Keratinocyte (primary cell): Measurements from ENCODE around the gene HPS6. TPM values are rescaled to one million over a fixed set of nuclear protein-coding genes. Genes with fewer than 3 reads are reported as not detected.

ENCODE experiments used
- DNase-seq: peaks from one replicate; pipeline ENCODE4 v3.0.0-alpha.2; 2011; ENCODE audit warnings: low read depth, missing footprints, low spot score
- FAIRE-seq: peaks from 2 replicates; lab custom pipeline; 2011; peaks lifted over from hg19 to GRCh38; lab: Jason Lieb, UNC
- H2AFZ ChIP-seq: 2 replicates; pipeline ENCODE4 v1.6.0; 2012; ENCODE audit warnings: low read length, control low read depth, inconsistent platforms; ENCODE audit not compliant: control insufficient read depth
- H3K27ac ChIP-seq: 2 replicates; pipeline ENCODE4 v1.5.1; 2011; ENCODE audit warnings: low read length; ENCODE audit not compliant: control insufficient read depth, insufficient read depth
- H3K27me3 ChIP-seq: 3 replicates; pipeline ENCODE4 v1.6.0; 2011; ENCODE audit warnings: low read length; ENCODE audit not compliant: control insufficient read depth, insufficient read depth; ENCODE audit errors: extremely low read depth
- H3K36me3 ChIP-seq, 2 experiments: 2 replicates in 1 of 2; 3 replicates in 1 of 2; pipeline ENCODE4 v1.5.1; 2011; ENCODE audit warnings: low read length in 2 of 2, mild to moderate bottlenecking in 1 of 2; ENCODE audit not compliant: control insufficient read depth in 2 of 2, insufficient read depth in 2 of 2; ENCODE audit errors: extremely low read depth in 1 of 2
- H3K4me1 ChIP-seq: 3 replicates; pipeline ENCODE4 v1.5.1; 2011; ENCODE audit warnings: low read length; ENCODE audit not compliant: control insufficient read depth, insufficient read depth; ENCODE audit errors: extremely low read depth
- H3K4me2 ChIP-seq: 3 replicates; pipeline ENCODE4 v1.6.0; 2011; ENCODE audit warnings: low read depth, low read length; ENCODE audit not compliant: control insufficient read depth, insufficient read depth; ENCODE audit errors: extremely low read depth
- H3K4me3 ChIP-seq, 3 experiments: fragments of 200-600 bp in 1 of 3; sonication (generic) in 1 of 3; 2 replicates in 2 of 3; 3 replicates in 1 of 3; pipeline ENCODE4 v1.5.1; 2011 to 2016; ENCODE audit warnings: low read length in 3 of 3, mild to moderate bottlenecking in 3 of 3, control low read depth in 2 of 3, inconsistent platforms in 1 of 3, low read depth in 1 of 3, mixed read lengths in 1 of 3, mixed run types in 1 of 3, moderate library complexity in 1 of 3; ENCODE audit not compliant: control insufficient read depth in 2 of 3, insufficient read depth in 2 of 3; ENCODE audit errors: extremely low read depth in 1 of 3
- H3K79me2 ChIP-seq: 2 replicates; pipeline ENCODE4 v1.6.0; 2012; ENCODE audit warnings: low read length; ENCODE audit not compliant: control insufficient read depth, insufficient read depth
- H3K9ac ChIP-seq: 3 replicates; pipeline ENCODE4 v1.6.0; 2011; ENCODE audit warnings: low read length; ENCODE audit not compliant: control insufficient read depth, insufficient read depth; ENCODE audit errors: extremely low read depth
- H3K9me1 ChIP-seq: 3 replicates; pipeline ENCODE4 v1.6.0; 2011; ENCODE audit warnings: low read length; ENCODE audit not compliant: control insufficient read depth, insufficient read depth; ENCODE audit errors: extremely low read depth
- H3K9me3 ChIP-seq: 2 replicates; pipeline ENCODE4 v1.5.1; 2012; ENCODE audit warnings: low read depth, low read length; ENCODE audit not compliant: control insufficient read depth
- H4K20me1 ChIP-seq: 3 replicates; pipeline ENCODE4 v1.6.0; 2011; ENCODE audit warnings: low read length; ENCODE audit not compliant: control insufficient read depth, insufficient read depth; ENCODE audit errors: extremely low read depth
- EZH2 ChIP-seq: IDR thresholded peaks from one replicate; pipeline ENCODE4 v1.6.1; 2012; ENCODE audit warnings: inconsistent platforms, mild to moderate bottlenecking, low read length, moderate library complexity
- dilution Hi-C: fragments of 300-500 bp; cut with MboI; formaldehyde crosslinking; loops from one replicate; pipeline ENCODE4 v1.7.0; 2020; ENCODE audit warnings: low sequenced_read_pairs; ENCODE audit not compliant: extremely low pct_ligation_motif_present
- polyA plus RNA-seq, 5 experiments: library from polyadenylated mRNA; depleted of rRNA in 3 of 5; stranded (reverse) in 3 of 5; stranded (forward) in 1 of 5; unstranded in 1 of 5; fragments of >200 nt; gene quantifications; 1 replicate in 1 of 5; 2 replicates in 3 of 5; 3 replicates in 1 of 5; pipeline versions ENCODE4 v1.2.1 to v1.2.3, GENCODE V29; 2011 to 2012; ENCODE audit warnings: missing spikeins in 2 of 5, low read depth in 1 of 5, low replicate concordance in 1 of 5
- TF ChIP-seq, protein P1 (sequence below), 3 experiments: IDR thresholded peaks in 1 of 3; conservative IDR thresholded peaks in 1 of 3; optimal IDR thresholded peaks in 1 of 3; 2 replicates in 2 of 3; 3 replicates in 1 of 3; pipeline versions ENCODE3 to v1.5.1; 2011; ENCODE audit warnings: low read length in 3 of 3, mild to moderate bottlenecking in 3 of 3, moderate library complexity in 2 of 3, control low read depth in 1 of 3, inconsistent platforms in 1 of 3; ENCODE audit not compliant: insufficient read depth in 2 of 3; ENCODE audit errors: extremely low read depth in 1 of 3

The HPS6 gene
- polyA plus RNA-seq, 1 donor (not counting 4 experiments of a cell fraction or from before 2014, with no cell fraction given), result 8.6 TPM

DNA sequence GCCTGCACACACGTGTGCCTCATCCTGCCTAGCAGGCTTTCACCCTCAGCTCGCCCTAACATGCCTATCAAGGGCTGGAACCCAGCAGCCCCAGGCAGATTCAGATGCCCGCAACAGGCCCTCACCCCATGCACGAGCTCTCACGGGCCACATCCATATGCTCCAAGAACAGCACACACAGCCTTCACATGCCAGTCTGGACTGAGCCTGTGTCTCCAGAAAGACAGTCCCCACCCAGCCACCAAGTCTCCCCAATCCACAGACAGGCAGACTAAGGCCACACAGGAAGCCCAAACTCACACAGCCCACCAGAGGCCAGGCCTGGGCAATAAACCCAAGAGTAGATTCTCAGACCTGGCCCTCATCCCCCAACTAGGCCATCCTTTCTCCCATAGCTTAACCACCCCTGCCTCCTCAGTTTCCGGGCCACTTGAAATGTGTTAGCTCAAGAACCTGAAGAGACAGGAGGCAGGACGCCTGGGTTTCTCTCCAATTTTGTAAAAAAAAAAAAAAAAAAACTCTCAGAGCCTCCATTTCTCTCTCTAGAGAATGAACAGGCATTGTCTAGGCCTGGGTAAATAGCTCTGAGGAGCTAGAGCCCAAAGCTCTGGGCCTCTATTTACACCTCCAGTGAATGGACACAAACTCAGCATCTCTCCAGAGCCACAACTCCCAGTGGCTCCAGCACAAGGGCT is 48.3 kb downstream of the HPS6 start:
- Histone ChIP-seq H3K9me3 (no peaks in the 10 kb centered on the region), H3K79me2 (peaks cover 83% of the 10 kb centered on the region), H3K36me3 (peaks cover 26 to 32% of the 10 kb centered on the region in 2 experiments), H3K9me1 (peaks cover 6% of the 10 kb centered on the region), H3K27me3 (no peaks in the 10 kb centered on the region), H3K4me2 (peak overlapping the region; percentile 98), H4K20me1 (peaks cover 3% of the 10 kb centered on the region), H2AFZ (no peak overlapping the region), H3K4me3 (peak overlapping the region; percentile 77 to 85 (median 82)), H3K9ac (peak overlapping the region; percentile 93), H3K27ac (peak overlapping the region; percentile 95), H3K4me1 (peaks cover 52% of the 10 kb centered on the region)
- FAIRE-seq, result peak; percentile 88
- DNase-seq, result peak; percentile 80
- TF ChIP-seq, protein P1, sequence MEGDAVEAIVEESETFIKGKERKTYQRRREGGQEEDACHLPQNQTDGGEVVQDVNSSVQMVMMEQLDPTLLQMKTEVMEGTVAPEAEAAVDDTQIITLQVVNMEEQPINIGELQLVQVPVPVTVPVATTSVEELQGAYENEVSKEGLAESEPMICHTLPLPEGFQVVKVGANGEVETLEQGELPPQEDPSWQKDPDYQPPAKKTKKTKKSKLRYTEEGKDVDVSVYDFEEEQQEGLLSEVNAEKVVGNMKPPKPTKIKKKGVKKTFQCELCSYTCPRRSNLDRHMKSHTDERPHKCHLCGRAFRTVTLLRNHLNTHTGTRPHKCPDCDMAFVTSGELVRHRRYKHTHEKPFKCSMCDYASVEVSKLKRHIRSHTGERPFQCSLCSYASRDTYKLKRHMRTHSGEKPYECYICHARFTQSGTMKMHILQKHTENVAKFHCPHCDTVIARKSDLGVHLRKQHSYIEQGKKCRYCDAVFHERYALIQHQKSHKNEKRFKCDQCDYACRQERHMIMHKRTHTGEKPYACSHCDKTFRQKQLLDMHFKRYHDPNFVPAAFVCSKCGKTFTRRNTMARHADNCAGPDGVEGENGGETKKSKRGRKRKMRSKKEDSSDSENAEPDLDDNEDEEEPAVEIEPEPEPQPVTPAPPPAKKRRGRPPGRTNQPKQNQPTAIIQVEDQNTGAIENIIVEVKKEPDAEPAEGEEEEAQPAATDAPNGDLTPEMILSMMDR (optimal IDR thresholded peaks at IDR 0.05 in 1 of 3, IDR thresholded peaks at IDR 0.05 in 1 of 3, conservative IDR thresholded peaks at IDR 0.05 in 1 of 3; ENCODE audit: extremely low read depth in 1 of 3, insufficient read depth in 2 of 3, low read length in 3 of 3), result no peak
- dilution Hi-C loops, result no loop called here

DNA sequence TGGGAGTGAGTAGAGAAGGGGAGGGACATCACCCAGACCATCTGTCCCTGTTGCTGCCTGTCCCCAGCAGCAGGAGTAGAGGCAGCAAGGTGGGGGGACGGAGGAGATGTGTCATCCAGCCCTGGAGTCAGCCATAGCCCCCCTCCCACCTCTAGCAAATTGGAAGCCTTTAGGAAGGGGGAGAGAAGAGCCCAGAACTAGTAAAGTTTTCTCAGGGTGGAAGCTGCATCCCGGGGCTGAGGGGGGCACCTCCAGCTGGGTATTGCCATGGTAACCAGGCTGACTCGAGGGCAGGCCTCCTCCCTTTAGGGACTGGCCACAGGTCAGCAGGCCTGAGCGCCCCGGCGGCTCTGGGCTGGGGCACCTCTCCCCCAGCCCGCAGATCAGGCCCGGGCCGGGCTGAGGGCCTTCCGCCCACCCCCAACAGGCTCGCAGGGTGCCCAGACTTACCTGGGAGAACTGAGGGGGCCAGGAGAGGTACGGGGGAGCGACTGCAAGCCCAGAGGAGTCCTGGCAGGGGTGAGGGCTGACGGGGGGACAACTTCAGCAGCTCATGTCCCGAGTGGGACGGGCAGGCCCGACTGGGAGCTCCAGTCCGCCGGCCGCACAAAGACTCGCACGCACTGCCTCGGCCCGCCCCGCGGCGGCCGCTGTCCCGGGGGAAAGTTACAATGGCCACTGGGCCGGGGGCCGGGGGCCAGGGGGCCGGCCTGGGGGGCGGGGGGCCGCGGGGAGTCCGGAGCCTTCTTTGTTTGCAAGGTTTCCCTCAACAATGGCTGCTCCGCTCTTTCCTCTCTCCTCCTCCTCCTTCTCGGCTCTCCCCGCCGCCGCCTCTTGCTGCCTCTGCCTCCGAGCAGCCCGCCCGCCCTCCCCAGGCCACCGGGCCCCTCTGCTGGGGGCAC is 49.1 kb downstream of the HPS6 start:
- Histone ChIP-seq H3K9ac (peak overlapping the region; percentile 93), H3K4me2 (peak overlapping the region; percentile 98), H3K27me3 (no peaks in the 10 kb centered on the region), H3K4me1 (peaks cover 60% of the 10 kb centered on the region), H3K27ac (peak overlapping the region; percentile 95), H3K9me1 (peaks cover 6% of the 10 kb centered on the region), H3K36me3 (peaks cover 20 to 27% of the 10 kb centered on the region in 2 experiments), H3K9me3 (no peaks in the 10 kb centered on the region), H4K20me1 (peaks cover 3% of the 10 kb centered on the region), H2AFZ (no peak overlapping the region), H3K79me2 (peaks cover 89% of the 10 kb centered on the region), H3K4me3 (peak overlapping the region; percentile 77 to 85 (median 82))
- DNase-seq (no peak), FAIRE-seq (no peak)
- no peak for TF ChIP-seq EZH2
- TF ChIP-seq, protein P1 (optimal IDR thresholded peaks at IDR 0.05 in 1 of 3, IDR thresholded peaks at IDR 0.05 in 1 of 3, conservative IDR thresholded peaks at IDR 0.05 in 1 of 3; ENCODE audit: extremely low read depth in 1 of 3, insufficient read depth in 2 of 3, low read length in 3 of 3), result no peak
- dilution Hi-C loops, result no loop called here
